Measurements from ENCODE around the gene DCTN3. TPM values are rescaled to one million over a fixed set of nuclear protein-coding genes. Genes with fewer than 3 reads are reported as not detected.
A peak's percentile ranks its signal among the peaks of the same experiment; 100 is the strongest.

The DCTN3 gene
- total RNA-seq, 4 donors from 2014 or later: 80.8 to 166 (median 127) TPM

DNA sequence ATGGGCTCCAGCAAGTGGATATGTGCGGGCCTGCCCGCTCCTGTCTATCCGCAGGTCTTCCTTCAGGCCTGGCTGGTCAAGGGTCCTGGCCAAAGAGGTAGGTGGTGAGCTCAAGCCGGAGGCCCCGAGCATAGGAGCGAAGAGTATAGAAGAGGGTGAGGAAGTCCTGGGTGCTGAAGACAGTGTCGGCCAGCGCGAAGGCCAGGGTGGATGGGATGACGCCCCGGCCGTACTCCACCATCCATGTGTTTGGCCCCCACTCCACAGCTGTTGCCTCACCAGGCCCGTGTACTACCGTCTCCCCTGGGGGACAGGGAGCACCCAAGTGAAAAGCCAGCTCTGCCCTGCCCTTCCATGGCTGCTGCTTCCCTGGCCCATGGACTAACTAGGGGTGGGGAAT lies 15.3 kb upstream of the DCTN3 start:
- 88 to 89% methylated on average over 14 of the region's 14 CpGs for WGBS, 2 donors
- TF ChIP-seq, protein P1, sequence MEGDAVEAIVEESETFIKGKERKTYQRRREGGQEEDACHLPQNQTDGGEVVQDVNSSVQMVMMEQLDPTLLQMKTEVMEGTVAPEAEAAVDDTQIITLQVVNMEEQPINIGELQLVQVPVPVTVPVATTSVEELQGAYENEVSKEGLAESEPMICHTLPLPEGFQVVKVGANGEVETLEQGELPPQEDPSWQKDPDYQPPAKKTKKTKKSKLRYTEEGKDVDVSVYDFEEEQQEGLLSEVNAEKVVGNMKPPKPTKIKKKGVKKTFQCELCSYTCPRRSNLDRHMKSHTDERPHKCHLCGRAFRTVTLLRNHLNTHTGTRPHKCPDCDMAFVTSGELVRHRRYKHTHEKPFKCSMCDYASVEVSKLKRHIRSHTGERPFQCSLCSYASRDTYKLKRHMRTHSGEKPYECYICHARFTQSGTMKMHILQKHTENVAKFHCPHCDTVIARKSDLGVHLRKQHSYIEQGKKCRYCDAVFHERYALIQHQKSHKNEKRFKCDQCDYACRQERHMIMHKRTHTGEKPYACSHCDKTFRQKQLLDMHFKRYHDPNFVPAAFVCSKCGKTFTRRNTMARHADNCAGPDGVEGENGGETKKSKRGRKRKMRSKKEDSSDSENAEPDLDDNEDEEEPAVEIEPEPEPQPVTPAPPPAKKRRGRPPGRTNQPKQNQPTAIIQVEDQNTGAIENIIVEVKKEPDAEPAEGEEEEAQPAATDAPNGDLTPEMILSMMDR (IDR thresholded peaks at IDR 0.05): no peak
- TF ChIP-seq POLR2A (IDR thresholded peaks at IDR 0.05): no peak
- intact Hi-C loops (cut with DNase I; ENCODE audit: low total_unique reads): loop anchor here (10.0 kb wide), 1 partner anchor 69 kb away; no protein-coding TSS in a partner anchor

GRCh38 chr9:34634551-34635248 lies 14.4 kb upstream of the DCTN3 start:
- H3K4me3 ChIP-seq (ENCODE audit: low read depth, poor library complexity, severe bottlenecking): no peak overlapping the region
- TF ChIP-seq, protein P1 (IDR thresholded peaks at IDR 0.05): no peak
- TF ChIP-seq POLR2A (IDR thresholded peaks at IDR 0.05): no peak
- intact Hi-C loops (cut with DNase I; ENCODE audit: low total_unique reads): loop anchor here (10.0 kb wide), 1 partner anchor 70 kb away; no protein-coding TSS in a partner anchor
- 75 to 77% methylated on average over 3 of the region's 3 CpGs for WGBS, 2 donors
- no peak for DNase-seq (ENCODE audit: low spot score in 2 of 2)

More for the DNA sequence above, 15.3 kb upstream of the DCTN3 start:
- no peak for DNase-seq (ENCODE audit: low spot score in 2 of 2)
- no peak overlapping the region for H3K4me3 ChIP-seq (ENCODE audit: low read depth, poor library complexity, severe bottlenecking)

GRCh38 chr9:34633851-34634550 lies 13.7 kb upstream of the DCTN3 start:
- intact Hi-C loops (cut with DNase I; ENCODE audit: low total_unique reads): loop anchor here (10.0 kb wide), 1 partner anchor 71 kb away; no protein-coding TSS in a partner anchor

GRCh38 chr9:34633166-34633565 lies 12.9 kb upstream of the DCTN3 start:
- intact Hi-C loops (cut with DNase I; ENCODE audit: low total_unique reads): loop anchor here (10.0 kb wide), 1 partner anchor 72 kb away; no protein-coding TSS in a partner anchor
- WGBS, 2 donors: 57 to 67% methylated on average over 5 of the region's 5 CpGs
- TF ChIP-seq, protein P1 (IDR thresholded peaks at IDR 0.05): no peak
- no peak for TF ChIP-seq POLR2A (IDR thresholded peaks at IDR 0.05)
- no peak overlapping the region for H3K4me3 ChIP-seq (ENCODE audit: low read depth, poor library complexity, severe bottlenecking)
- DNase-seq (ENCODE audit: low spot score in 2 of 2): no peak

More at GRCh38 chr9:34633851-34634550, 13.7 kb upstream of the DCTN3 start:
- H3K4me3 ChIP-seq (ENCODE audit: low read depth, poor library complexity, severe bottlenecking): no peak overlapping the region
- TF ChIP-seq POLR2A (IDR thresholded peaks at IDR 0.05): no peak
- TF ChIP-seq, protein P1 (IDR thresholded peaks at IDR 0.05): peak in 1 of 3 donors; percentile 76
- no peak for DNase-seq (ENCODE audit: low spot score in 2 of 2)
- 13 to 25% methylated on average over 3 of the region's 3 CpGs for WGBS, 2 donors

- 41 to 42% methylated on average over 5 of the region's 5 CpGs for WGBS, 2 donors
- no peak overlapping the region for H3K4me3 ChIP-seq (ENCODE audit: low read depth, poor library complexity, severe bottlenecking)
- intact Hi-C loops (cut with DNase I; ENCODE audit: low total_unique reads): loop anchor here (10.0 kb wide), 1 partner anchor 74 kb away; no protein-coding TSS in a partner anchor
- DNase-seq (ENCODE audit: low spot score in 2 of 2): no peak
- TF ChIP-seq, protein P1 (IDR thresholded peaks at IDR 0.05): no peak
- no peak for TF ChIP-seq POLR2A (IDR thresholded peaks at IDR 0.05)
Observed at GRCh38 chr9:34630402-34631154, 10.3 kb upstream of the DCTN3 start.
